Ascending aorta (tissue), 2 donors: ENCODE results near the gene PCMT1. TPM values are rescaled to one million over a fixed set of nuclear protein-coding genes. Genes with fewer than 3 reads are reported as not detected.

ENCODE experiments used
- DNase-seq, 2 donors: peaks; one replicate each; pipeline ENCODE4 v3.0.0-alpha.2; 2019; ENCODE audit warnings: low spot score in 2 of 2
- H3K27ac ChIP-seq, 2 donors: fragments of 200-600 bp; sonication (generic); one replicate each; pipeline ENCODE4 v1.5.1; 2016 to 2017; ENCODE audit warnings: mild to moderate bottlenecking in 1 of 2
- H3K27me3 ChIP-seq: fragments of 200-600 bp; sonication (generic); one replicate; pipeline ENCODE4 v1.5.1; 2017
- H3K36me3 ChIP-seq, 2 donors: fragments of 200-600 bp; sonication (generic); one replicate each; pipeline ENCODE4 v1.5.1; 2016
- H3K4me1 ChIP-seq, 2 donors: fragments of 200-600 bp; sonication (generic); one replicate each; pipeline ENCODE4 v1.5.1; 2016 to 2017; ENCODE audit warnings: mild to moderate bottlenecking in 1 of 2
- H3K4me3 ChIP-seq, 2 donors: fragments of 200-600 bp; sonication (generic); one replicate each; pipeline ENCODE4 v1.5.1; 2016 to 2017; ENCODE audit warnings: mild to moderate bottlenecking in 1 of 2
- H3K9me3 ChIP-seq, 2 donors: fragments of 200-600 bp; sonication (generic); one replicate each; pipeline ENCODE4 v1.5.1; 2016
- CTCF ChIP-seq, 3 experiments: fragments of 200-600 bp in 2 of 3; fragments of 450-650 bp in 1 of 3; sonication (generic) in 2 of 3; IDR thresholded peaks; one replicate each; pipeline ENCODE4 v1.5.1; 2016 to 2019; ENCODE audit warnings: antibody characterized with exemption in 3 of 3, mild to moderate bottlenecking in 1 of 3, moderate library complexity in 1 of 3
- intact Hi-C: fragments of 100-400 bp; cut with DNase I; formaldehyde crosslinking; loops from one replicate; pipeline ENCODE4 v1.15.1; 2023
- total RNA-seq: library from RNA; depleted of rRNA; stranded (reverse); fragments of >200 nt; gene quantifications from one replicate; pipeline ENCODE4 v1.1.0, GENCODE V29; 2016

The PCMT1 gene
- total RNA-seq, 1 donor from 2014 or later = 23.5 TPM

- Histone ChIP-seq H3K36me3 (no peaks in the 10 kb centered on the region), H3K4me1 (peaks cover under 1 to 4% of the 10 kb centered on the region in 2 donors), H3K9me3 (no peaks in the 10 kb centered on the region), H3K27ac (no peak overlapping the region), H3K27me3 (no peaks in the 10 kb centered on the region), H3K4me3 (no peak overlapping the region)
- TF ChIP-seq CTCF (IDR thresholded peaks at IDR 0.05) = no peak
- intact Hi-C loops = no loop called here
- no peak for DNase-seq
These were observed 109.8 kb downstream of the PCMT1 start for GRCh38 chr6:149859368-149859767.

GRCh38 chr6:149859938-149860337 is 110.4 kb downstream of the PCMT1 start:
- no peaks in the 10 kb centered on the region for H3K36me3 ChIP-seq
- TF ChIP-seq CTCF (IDR thresholded peaks at IDR 0.05) = no peak
- H3K27me3 ChIP-seq = no peaks in the 10 kb centered on the region
- no peaks in the 10 kb centered on the region for H3K9me3 ChIP-seq
- intact Hi-C loops = no loop called here
- no peak overlapping the region for H3K4me3 ChIP-seq
- peaks cover 5 to 9% of the 10 kb centered on the region in 2 donors for H3K4me1 ChIP-seq
- DNase-seq = no peak
- H3K27ac ChIP-seq = no peak overlapping the region

- Histone ChIP-seq H3K27ac (no peak overlapping the region), H3K27me3 (no peaks in the 10 kb centered on the region), H3K9me3 (no peaks in the 10 kb centered on the region), H3K4me1 (peaks cover 5 to 9% of the 10 kb centered on the region in 2 donors), H3K4me3 (no peak overlapping the region), H3K36me3 (no peaks in the 10 kb centered on the region)
- TF ChIP-seq CTCF (IDR thresholded peaks at IDR 0.05) = no peak
- no peak for DNase-seq
- intact Hi-C loops = no loop called here
These were observed 110.9 kb downstream of the PCMT1 start for GRCh38 chr6:149860513-149860833.

Other genes starting within 250 kb of the PCMT1 start
- gene PPIL4, start 203.7 kb upstream of the PCMT1 start, total RNA-seq = 8.9 TPM
- gene GINM1, start 183.4 kb upstream of the PCMT1 start, total RNA-seq = 36.4 TPM
- gene KATNA1, start 101.0 kb upstream of the PCMT1 start, total RNA-seq = 0.64 TPM
- 11.9 TPM for gene LATS1, start 31.6 kb upstream of the PCMT1 start, total RNA-seq
- 2.9 TPM for gene NUP43, start 3.2 kb upstream of the PCMT1 start, total RNA-seq
- 39.1 TPM for gene LRP11, start 114.6 kb downstream of the PCMT1 start, total RNA-seq
- gene RAET1E, start 148.4 kb downstream of the PCMT1 start, total RNA-seq = not detected
- gene RAET1G, start 173.4 kb downstream of the PCMT1 start, total RNA-seq = not detected
- not detected for gene ULBP2, start 192.3 kb downstream of the PCMT1 start, total RNA-seq
- 3.8 TPM for gene ULBP1, start 214.2 kb downstream of the PCMT1 start, total RNA-seq